LoVo (cell line): ENCODE results near the gene DCTN2.
"Not testable (repeated sequence)": the region's sequence is repeated elsewhere in the genome, so short reads cannot be mapped to it uniquely, and the experiment has no call there.

Source experiments
- DNase-seq: peaks from one replicate; pipeline ENCODE4 v3.0.0-alpha.2; 2016; ENCODE audit warnings: low spot score

DCTN2 gene

GRCh38 chr12:57527184-57527583 is 19.8 kb downstream of the DCTN2 start:
- no peak for DNase-seq

- no peak for DNase-seq
Observed at GRCh38 chr12:57526477-57527126, 20.4 kb downstream of the DCTN2 start.

- DNase-seq = no peak
Observed at GRCh38 chr12:57525615-57526383, 21.2 kb downstream of the DCTN2 start.

DNA sequence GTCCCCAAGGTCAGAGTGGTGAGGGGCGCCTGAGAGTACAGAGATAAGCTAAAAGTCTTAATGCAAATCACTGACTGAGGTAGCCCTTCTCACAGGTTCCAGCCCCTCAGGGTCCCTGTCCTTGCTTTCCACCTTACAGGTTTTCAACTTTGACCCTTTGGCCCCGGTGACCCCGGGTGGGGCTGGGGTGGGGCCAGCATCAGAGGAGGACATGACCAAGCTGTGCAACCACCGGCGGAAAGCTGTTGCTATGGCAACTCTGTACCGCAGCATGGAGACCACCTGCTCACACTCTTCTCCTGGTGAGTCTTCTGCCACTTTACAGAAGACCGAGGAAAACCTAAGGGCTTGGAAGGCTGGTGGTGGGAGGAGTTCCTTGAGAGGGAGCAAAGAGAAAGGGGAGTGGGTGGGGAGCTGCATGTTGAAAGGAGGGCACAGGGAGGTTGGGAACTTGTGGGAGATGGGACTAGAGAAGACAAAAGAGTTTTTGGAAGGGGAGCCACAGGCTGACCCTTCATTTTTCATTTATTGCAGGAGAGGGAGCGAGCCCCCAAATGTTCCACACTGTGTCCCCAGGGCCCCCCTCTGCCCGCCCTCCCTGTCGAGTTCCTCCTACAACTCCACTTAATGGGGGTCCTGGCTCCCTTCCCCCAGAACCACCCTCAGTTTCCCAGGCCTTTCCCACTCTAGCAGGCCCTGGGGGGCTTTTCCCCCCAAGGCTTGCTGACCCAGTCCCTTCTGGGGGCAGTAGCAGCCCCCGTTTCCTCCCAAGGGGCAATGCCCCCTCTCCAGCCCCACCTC is 22.0 kb downstream of the DCTN2 start:
- DNase-seq = no peak

DNA sequence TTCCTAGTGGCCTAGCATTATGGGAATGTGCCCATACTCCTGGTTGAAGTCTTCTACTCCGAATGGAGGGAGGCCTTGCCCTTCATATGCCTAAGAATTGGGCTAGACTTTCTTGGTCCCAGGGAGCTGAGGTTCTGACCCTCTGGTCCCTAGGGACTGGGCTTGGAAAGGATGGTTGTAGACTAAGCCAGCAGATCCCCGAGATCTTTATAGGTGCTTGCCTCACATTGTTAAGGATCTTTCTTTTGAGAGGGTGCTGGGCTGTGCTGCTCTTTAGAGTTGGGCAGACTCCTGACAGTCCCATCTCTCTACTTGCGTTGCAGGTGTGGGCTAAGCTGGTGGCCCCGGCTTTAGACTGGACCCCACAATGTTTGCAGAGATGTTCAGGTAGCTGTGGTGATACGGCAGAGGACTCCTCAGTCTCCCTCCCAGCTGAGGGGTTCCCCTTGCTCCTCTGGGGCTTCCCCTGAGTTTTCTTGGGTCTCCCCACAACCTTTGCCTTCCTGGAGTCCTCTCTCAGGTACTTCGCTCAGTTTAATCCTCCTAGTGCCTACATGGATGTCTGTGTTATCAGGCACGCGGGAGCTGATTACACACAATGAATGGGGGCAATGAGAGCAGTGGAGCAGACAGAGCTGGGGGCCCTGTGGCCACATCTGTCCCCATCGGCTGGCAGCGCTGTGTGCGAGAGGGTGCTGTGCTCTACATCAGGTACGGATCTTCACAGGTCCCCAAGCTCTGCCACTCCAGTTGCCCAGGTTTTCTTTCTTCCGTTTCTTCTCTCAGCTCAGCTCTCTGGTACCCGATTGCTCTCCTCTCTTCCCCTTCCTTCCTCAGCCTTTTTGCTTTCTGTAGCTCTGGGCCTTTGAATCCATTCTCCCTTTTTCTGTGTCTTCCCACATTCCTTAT is 23.0 kb downstream of the DCTN2 start:
- DNase-seq = no peak

DNA sequence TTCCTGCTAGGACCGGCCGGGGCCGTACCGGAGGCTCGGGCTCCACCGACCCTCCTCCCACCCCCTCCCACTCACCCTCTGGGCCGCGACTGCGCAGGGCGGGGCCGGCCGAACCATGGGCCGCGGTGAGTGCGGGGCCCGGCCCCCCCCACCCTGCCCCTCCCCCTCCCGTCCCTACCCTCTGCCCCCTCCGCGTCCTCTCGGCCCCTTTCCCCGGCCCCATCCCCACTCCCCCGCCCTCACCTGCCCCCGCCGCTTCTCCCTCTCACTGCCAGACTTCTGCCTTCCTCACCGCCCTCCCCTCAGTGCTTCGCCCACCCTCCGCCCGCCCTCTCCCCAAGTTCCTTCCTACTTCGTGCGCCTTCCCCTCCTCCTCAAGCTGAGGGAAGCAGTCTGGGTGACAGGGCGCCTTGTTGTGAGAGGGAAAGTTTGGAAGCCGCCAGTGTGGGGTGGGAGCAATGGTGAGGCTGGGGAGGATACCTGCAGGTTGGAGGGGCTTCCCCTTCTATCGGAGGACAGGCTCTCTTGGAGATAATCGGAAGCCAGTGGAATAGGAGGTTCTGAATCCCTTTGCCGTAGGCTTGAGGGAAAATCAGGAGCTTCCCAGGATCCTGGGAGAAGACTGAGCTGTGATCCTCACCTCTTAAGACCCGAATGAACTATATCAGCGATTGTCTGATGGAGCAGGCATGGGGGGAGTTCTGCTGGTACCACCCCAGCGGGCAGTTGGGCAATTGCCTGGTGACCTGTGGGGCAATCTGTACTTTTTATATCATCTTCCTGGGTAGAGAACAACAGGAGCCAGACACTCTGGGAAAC is 23.9 kb downstream of the DCTN2 start:
- DNase-seq = no peak

GRCh38 chr12:57522011-57522886 is 24.7 kb downstream of the DCTN2 start, which contains the start of gene MBD6:
TSS of gene MBD6 (plus strand) at chr12:57522824. CDS start at chr12:57524304, 1,480 bp downstream.
- DNase-seq = peak; percentile 96

DNA sequence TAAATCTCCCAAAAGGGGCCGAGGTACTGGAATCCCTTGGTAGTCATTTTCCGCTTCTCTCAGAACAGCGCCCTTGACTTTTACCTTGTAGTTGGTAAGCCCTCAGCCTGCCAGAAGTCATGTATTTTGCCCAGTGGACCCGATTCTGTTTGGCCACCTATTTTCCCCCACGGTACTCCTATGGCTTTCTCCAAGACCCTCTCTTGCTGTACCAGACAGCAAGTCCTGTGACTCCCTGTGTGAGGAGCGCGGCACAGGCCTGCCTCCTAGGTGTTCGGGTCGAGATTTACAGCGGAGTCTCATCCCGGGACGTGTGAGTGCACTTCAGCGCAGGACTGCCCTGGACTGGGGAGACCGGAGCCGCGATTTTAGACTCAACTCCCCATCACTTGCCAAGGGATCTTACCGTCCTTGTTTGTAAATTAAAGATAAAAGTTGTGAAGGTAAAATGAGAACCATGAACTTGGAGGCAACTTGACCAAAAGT is 25.4 kb downstream of the DCTN2 start:
- no peak for DNase-seq

GRCh38 chr12:57520053-57520818 is 26.8 kb downstream of the DCTN2 start, which contains the start of gene DDIT3:
TSS of gene DDIT3 (minus strand) at chr12:57520514. CDS start at chr12:57517406, 3,108 bp downstream.
- peak; percentile 100 for DNase-seq

DNA sequence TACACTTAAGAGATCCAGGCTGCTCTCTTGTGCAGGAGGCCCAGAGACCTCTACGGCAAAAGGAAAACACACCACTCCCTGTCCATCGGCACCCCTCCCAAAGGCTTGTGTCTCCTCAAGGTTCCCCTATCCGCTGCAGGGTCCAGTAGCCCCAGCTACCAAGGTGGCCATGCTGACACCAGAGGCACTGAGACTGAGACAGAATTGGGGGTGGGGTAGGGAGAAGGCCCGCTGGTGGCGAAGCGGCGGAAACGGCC is 27.3 kb downstream of the DCTN2 start:
- peak; percentile 52 for DNase-seq

GRCh38 chr12:57518920-57519795 is 27.8 kb downstream of the DCTN2 start:
- peak; percentile 31 for DNase-seq

DNA sequence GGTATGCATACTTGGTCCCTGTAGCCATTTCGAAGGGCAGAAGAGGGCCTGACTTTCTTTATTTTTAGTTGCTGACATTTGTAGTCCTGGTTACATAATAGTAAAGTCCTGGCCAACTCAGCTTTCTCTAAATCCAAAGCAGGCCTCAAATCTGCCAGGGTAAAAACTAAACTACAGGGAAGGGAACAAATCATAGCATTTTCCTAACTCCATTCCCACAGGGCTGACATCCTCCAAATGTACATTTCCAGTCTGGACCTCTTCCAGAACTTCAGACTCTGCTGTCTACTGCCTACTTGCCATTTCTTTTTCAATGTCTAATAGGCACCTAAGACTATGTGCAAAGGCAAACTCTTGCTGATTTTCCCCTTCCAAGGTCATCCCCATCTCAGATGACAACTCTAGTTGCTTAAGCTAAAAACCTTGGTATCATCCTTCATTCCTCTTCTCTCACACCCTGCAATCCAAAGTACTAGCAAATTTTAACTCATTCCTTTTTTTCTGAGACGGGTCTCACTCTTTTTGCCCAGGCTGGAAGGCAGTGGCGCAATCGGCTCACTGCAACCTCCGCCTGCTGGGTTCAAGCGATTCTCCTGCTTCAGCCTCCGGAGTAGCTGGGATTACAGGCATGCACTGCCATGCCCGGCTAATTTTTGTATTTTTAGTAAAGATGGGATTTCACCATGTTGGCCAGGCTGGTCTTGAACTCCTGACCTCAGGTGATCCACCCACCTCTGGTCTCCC is 28.6 kb downstream of the DCTN2 start:
- DNase-seq = no peak

DNA sequence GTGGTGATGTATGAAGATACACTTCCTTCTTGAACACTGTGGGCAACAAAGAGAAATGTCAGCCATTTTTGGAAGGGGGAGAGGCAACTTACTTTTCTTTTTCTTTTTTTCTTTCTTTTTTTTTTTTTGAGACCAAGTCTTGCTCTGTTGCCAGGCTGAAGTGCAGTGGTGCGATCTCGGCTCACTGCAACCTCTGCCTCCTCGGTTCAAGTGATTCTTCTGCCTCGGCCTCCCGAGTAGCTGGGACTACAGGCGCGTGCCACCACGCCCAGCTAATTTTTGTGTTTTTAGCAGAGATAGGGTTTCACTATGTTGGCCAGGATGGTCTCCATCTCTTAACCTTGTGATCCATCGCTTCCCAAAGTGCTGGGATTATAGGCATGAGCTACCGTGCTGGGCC is 29.3 kb downstream of the DCTN2 start:
- not testable (repeated sequence) for DNase-seq

- no peak for DNase-seq
Observed at GRCh38 chr12:57517187-57517586, 29.8 kb downstream of the DCTN2 start.

GRCh38 chr12:57516617-57517153 is 30.3 kb downstream of the DCTN2 start:
- DNase-seq = peak; percentile 29

DNA sequence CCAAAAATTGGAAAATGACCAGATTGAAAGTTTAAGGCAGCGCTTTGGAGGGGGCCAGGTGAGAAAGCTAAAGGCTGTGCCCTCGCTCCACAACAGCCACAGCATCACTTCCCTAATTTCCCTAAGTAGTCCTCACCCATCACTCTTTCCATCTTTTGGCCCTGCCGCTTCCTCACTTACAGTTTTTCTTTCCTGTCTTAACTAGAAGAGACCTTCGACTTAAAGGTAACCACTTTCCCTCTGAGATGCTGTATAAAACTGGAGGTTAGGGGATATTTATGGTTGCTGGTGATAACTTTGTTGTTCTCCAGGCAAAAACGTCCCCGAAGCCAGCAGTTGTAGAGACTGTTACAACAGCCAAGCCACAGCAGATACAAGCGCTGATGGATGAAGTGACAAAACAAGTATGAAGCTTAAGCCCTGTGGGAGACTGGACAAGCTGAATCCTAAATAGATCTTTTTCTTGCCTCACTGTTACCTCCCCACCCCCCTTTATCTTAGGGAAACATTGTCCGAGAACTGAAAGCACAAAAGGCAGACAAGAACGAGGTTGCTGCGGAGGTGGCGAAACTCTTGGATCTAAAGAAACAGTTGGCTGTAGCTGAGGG is 31.0 kb downstream of the DCTN2 start:
- DNase-seq = peak; percentile 31
